Liver (tissue), 9 donors: ENCODE measurements around the gene NRG3. TPM values are rescaled to one million over a fixed set of nuclear protein-coding genes. Genes with fewer than 3 reads are reported as not detected.

Experiments
- DNase-seq: peaks from one replicate; pipeline ENCODE4 v3.0.0-alpha.2; 2017; ENCODE audit warnings: low spot score
- H3K27ac ChIP-seq, 2 donors: one replicate each; pipeline ENCODE4 v1.7.0; 2013; ENCODE audit warnings: inconsistent platforms in 2 of 2, low read length in 2 of 2, control low read depth in 1 of 2, low read depth in 1 of 2, mild to moderate bottlenecking in 1 of 2
- H3K27me3 ChIP-seq, 4 donors: one replicate each; pipeline versions ENCODE4 v1.6.1 to v1.7.0; 2013; ENCODE audit warnings: low read length in 3 of 4, inconsistent platforms in 1 of 4, mild to moderate bottlenecking in 1 of 4, moderate library complexity in 1 of 4; ENCODE audit not compliant: control insufficient read depth in 4 of 4, insufficient read depth in 4 of 4
- H3K36me3 ChIP-seq, 4 donors: one replicate each; pipeline versions ENCODE4 v1.6.1 to v1.7.0; 2013; ENCODE audit warnings: low read length in 3 of 4, mild to moderate bottlenecking in 3 of 4, low read depth in 1 of 4, moderate library complexity in 1 of 4; ENCODE audit not compliant: control insufficient read depth in 4 of 4, insufficient read depth in 3 of 4
- H3K4me1 ChIP-seq, 4 donors: one replicate each; pipeline versions ENCODE4 v1.6.1 to v1.7.0; 2013; ENCODE audit warnings: low read length in 3 of 4, mild to moderate bottlenecking in 3 of 4, moderate library complexity in 1 of 4; ENCODE audit not compliant: control insufficient read depth in 4 of 4, insufficient read depth in 4 of 4
- H3K4me3 ChIP-seq, 3 donors: one replicate each; pipeline versions ENCODE4 v1.6.1 to v1.7.0; 2013; ENCODE audit warnings: low read length in 3 of 3, control low read depth in 1 of 3, low read depth in 1 of 3, mild to moderate bottlenecking in 1 of 3
- H3K9ac ChIP-seq, 2 donors: one replicate each; pipeline ENCODE4 v1.7.0; 2013; ENCODE audit warnings: low read length in 2 of 2, mild to moderate bottlenecking in 2 of 2, moderate library complexity in 2 of 2, control low read depth in 1 of 2, low read depth in 1 of 2
- H3K9me3 ChIP-seq, 4 donors: one replicate each; pipeline versions ENCODE4 v1.6.1 to v1.7.0; 2013; ENCODE audit warnings: low read length in 3 of 4; ENCODE audit not compliant: control insufficient read depth in 4 of 4
- ATF3 ChIP-seq: IDR thresholded peaks from 2 replicates; pipeline ENCODE4 v1.6.1; 2016; ENCODE audit warnings: antibody characterized with exemption
- CTCF ChIP-seq: fragments of 150-350 bp; IDR thresholded peaks from 2 replicates; pipeline ENCODE4 v1.5.1; 2017; ENCODE audit warnings: improper control_type of control experiment, low read depth, low read length; ENCODE audit not compliant: missing input control
- EGR1 ChIP-seq, 2 donors: IDR thresholded peaks; 2 replicates each; pipeline ENCODE4 v1.6.1; 2016 to 2018; ENCODE audit warnings: antibody characterized with exemption in 2 of 2, low read depth in 2 of 2
- FOXA1 ChIP-seq: IDR thresholded peaks from 2 replicates; pipeline ENCODE4 v1.6.1; 2016; ENCODE audit warnings: antibody characterized with exemption
- FOXA2 ChIP-seq: IDR thresholded peaks from 2 replicates; pipeline ENCODE4 v1.6.1; 2016; ENCODE audit warnings: antibody characterized with exemption
- GABPA ChIP-seq, 2 donors: IDR thresholded peaks in 1 of 2; conservative IDR thresholded peaks in 1 of 2; 2 replicates each; pipeline ENCODE4 v1.6.1; 2016; ENCODE audit warnings: antibody characterized with exemption in 2 of 2, mild to moderate bottlenecking in 1 of 2, moderate library complexity in 1 of 2
- HNF4A ChIP-seq, 2 donors: conservative IDR thresholded peaks; 2 replicates each; pipeline ENCODE4 v1.6.1; 2016; ENCODE audit warnings: antibody characterized with exemption in 2 of 2, mild to moderate bottlenecking in 2 of 2
- HNF4G ChIP-seq: IDR thresholded peaks from 2 replicates; pipeline ENCODE4 v1.6.1; 2016; ENCODE audit warnings: antibody characterized with exemption
- JUND ChIP-seq, 2 donors: IDR thresholded peaks; 2 replicates each; pipeline ENCODE4 v1.6.1; 2016; ENCODE audit warnings: antibody characterized with exemption in 2 of 2
- MAX ChIP-seq: IDR thresholded peaks from 2 replicates; pipeline ENCODE4 v1.6.1; 2016; ENCODE audit warnings: antibody characterized with exemption
- NR2F2 ChIP-seq: IDR thresholded peaks from 2 replicates; pipeline ENCODE4 v1.6.1; 2016; ENCODE audit warnings: antibody characterized with exemption
- RAD21 ChIP-seq, 2 donors: IDR thresholded peaks; 2 replicates each; pipeline ENCODE4 v1.6.1; 2016; ENCODE audit warnings: antibody characterized with exemption in 2 of 2, mild to moderate bottlenecking in 2 of 2
- REST ChIP-seq: IDR thresholded peaks from 2 replicates; pipeline ENCODE4 v1.6.1; 2016; ENCODE audit warnings: antibody characterized with exemption, mild to moderate bottlenecking
- RXRA ChIP-seq, 2 donors: IDR thresholded peaks; 2 replicates each; pipeline ENCODE4 v1.6.1; 2017 to 2018; ENCODE audit warnings: antibody characterized with exemption in 2 of 2, mild to moderate bottlenecking in 1 of 2
- SP1 ChIP-seq: IDR thresholded peaks from 2 replicates; pipeline ENCODE4 v1.6.1; 2018; ENCODE audit warnings: antibody characterized with exemption, mild to moderate bottlenecking
- TAF1 ChIP-seq: conservative IDR thresholded peaks from 2 replicates; pipeline ENCODE4 v1.6.1; 2016; ENCODE audit warnings: antibody characterized with exemption, mild to moderate bottlenecking
- YY1 ChIP-seq: IDR thresholded peaks from 2 replicates; pipeline ENCODE4 v1.6.1; 2016; ENCODE audit warnings: antibody characterized with exemption, mild to moderate bottlenecking
- ZBTB33 ChIP-seq: IDR thresholded peaks from 2 replicates; pipeline ENCODE4 v1.6.1; 2016; ENCODE audit warnings: antibody characterized with exemption
- WGBS: extraction: QIAGEN DNeasy Blood & Tissue Kit; methylation state at CpG from one replicate; pipeline ENCODE4 v1.1.7; 2013; 5-methylcytosine and 5-hydroxymethylcytosine counted together
- polyA plus RNA-seq, 2 donors: library from polyadenylated mRNA; stranded (reverse) in 1 of 2; unstranded in 1 of 2; fragments of 200-250 nt in 1 of 2; fragments of >200 nt in 1 of 2; fragmentation: Nextera tagmentation in 1 of 2; extraction: Ambion mirVana in 1 of 2; gene quantifications; one replicate each; pipeline versions ENCODE4 v1.2.1 to v1.2.3, GENCODE V29; 2013 to 2015
- total RNA-seq, 2 donors: library from RNA; depleted of rRNA; stranded (reverse); fragments of >200 nt; gene quantifications; one replicate each; pipeline ENCODE4 v1.2.3, GENCODE V29; 2014
- donor health status: healthy.
- donor health status: healthy.
- donor health status: healthy.
- donor health status: healthy.
- donor health status: healthy.

The NRG3 gene
- total and polyA plus RNA-seq, 4 donors, result 0.24 to 3.7 (median 0.38) TPM

- DNase-seq, result no peak
- no peak overlapping the region for H3K4me3 ChIP-seq
- no peaks in the 10 kb centered on the region for H3K27me3 ChIP-seq
- H3K27ac ChIP-seq, result no peak overlapping the region
- TF ChIP-seq NR2F2 (no peak), JUND (IDR thresholded peaks at IDR 0.05) (no peak), ATF3 (no peak), RAD21 (IDR thresholded peaks at IDR 0.05) (no peak), ZBTB33 (no peak), GABPA (IDR thresholded peaks at IDR 0.05 in 1 of 2, conservative IDR thresholded peaks at IDR 0.05 in 1 of 2) (no peak), FOXA1 (no peak), HNF4A (conservative IDR thresholded peaks at IDR 0.05) (no peak), SP1 (no peak), YY1 (no peak), RXRA (IDR thresholded peaks at IDR 0.05) (no peak), CTCF (no peak), HNF4G (no peak), TAF1 (no peak)
- no peaks in the 10 kb centered on the region for H3K4me1 ChIP-seq
- H3K36me3 ChIP-seq, result no peaks in the 10 kb centered on the region
- WGBS, result 80% methylated on average over 11 of the region's 11 CpGs
- H3K9me3 ChIP-seq, result no peaks in the 10 kb centered on the region
- H3K9ac ChIP-seq, result no peak overlapping the region
Measured at GRCh38 chr10:82737549-82737948, 862.6 kb downstream of the NRG3 start.

- Histone ChIP-seq H3K27me3 (no peaks in the 10 kb centered on the region), H3K4me3 (no peak overlapping the region), H3K9me3 (no peaks in the 10 kb centered on the region), H3K27ac (no peak overlapping the region), H3K4me1 (no peaks in the 10 kb centered on the region), H3K9ac (no peak overlapping the region), H3K36me3 (no peaks in the 10 kb centered on the region)
- no peak for TF ChIP-seq CTCF
- no peak for TF ChIP-seq MAX
- no peak for TF ChIP-seq FOXA2
- no peak for TF ChIP-seq SP1
- TF ChIP-seq REST, result no peak
- no peak for TF ChIP-seq JUND (IDR thresholded peaks at IDR 0.05)
- TF ChIP-seq HNF4A (conservative IDR thresholded peaks at IDR 0.05), result no peak
- no peak for TF ChIP-seq NR2F2
- no peak for TF ChIP-seq HNF4G
- TF ChIP-seq EGR1 (IDR thresholded peaks at IDR 0.05; ENCODE audit: low read depth in 2 of 2), result no peak
- TF ChIP-seq YY1, result no peak
- TF ChIP-seq TAF1, result no peak
- TF ChIP-seq FOXA1, result no peak
- DNase-seq, result no peak
- 84% methylated on average over 8 of the region's 8 CpGs for WGBS
Measured at GRCh38 chr10:82738592-82738991, 863.6 kb downstream of the NRG3 start.
